Esophagus squamous epithelium (tissue), 5 donors: ENCODE measurements around the gene RNF34. TPM values are rescaled to one million over a fixed set of nuclear protein-coding genes. Genes with fewer than 3 reads are reported as not detected.

Experiments used
- DNase-seq: peaks from one replicate; lab custom pipeline; 2025; lab: John Stamatoyannopoulos, UW
- H3K27ac ChIP-seq, 4 donors: fragments of 200-600 bp; sonication (generic); one replicate each; pipeline ENCODE4 v1.5.1; 2016 to 2019; ENCODE audit warnings: mild to moderate bottlenecking in 1 of 4
- H3K27me3 ChIP-seq, 4 donors: fragments of 200-600 bp; sonication (generic); 1 replicate in 3 of 4; 2 replicates in 1 of 4; pipeline versions ENCODE4 v1.5.1 to v1.6.0; 2017 to 2021; ENCODE audit warnings: antibody characterized with exemption in 1 of 4
- H3K36me3 ChIP-seq, 3 donors: fragments of 200-600 bp; sonication (generic); one replicate each; pipeline ENCODE4 v1.5.1; 2016 to 2019
- H3K4me1 ChIP-seq, 3 donors: fragments of 200-600 bp; sonication (generic); one replicate each; pipeline ENCODE4 v1.5.1; 2017 to 2019
- H3K4me3 ChIP-seq, 4 donors: fragments of 200-600 bp; sonication (generic); 1 replicate in 3 of 4; 2 replicates in 1 of 4; pipeline ENCODE4 v1.5.1; 2016 to 2019; ENCODE audit warnings: mild to moderate bottlenecking in 2 of 4, moderate library complexity in 1 of 4
- H3K9me3 ChIP-seq, 3 donors: fragments of 200-600 bp; sonication (generic); one replicate each; pipeline ENCODE4 v1.5.1; 2016 to 2019
- POLR2A ChIP-seq, 4 donors: fragments of 450-650 bp; IDR thresholded peaks; one replicate each; pipeline ENCODE4 v1.6.1; 2017; ENCODE audit warnings: antibody characterized with exemption in 4 of 4, mild to moderate bottlenecking in 4 of 4, moderate library complexity in 3 of 4
- WGBS, 2 donors: methylation state at CpG; one replicate each; pipeline ENCODE4 v1.1.5; 2018; 5-methylcytosine and 5-hydroxymethylcytosine counted together
- intact Hi-C: fragments of 100-400 bp; cut with DNase I; formaldehyde crosslinking; loops from one replicate; pipeline ENCODE4 v1.15.0; 2022
- total RNA-seq, 4 donors: library from RNA; depleted of rRNA; stranded (reverse); fragments of >200 nt; gene quantifications; one replicate each; pipeline ENCODE4 v1.1.0, GENCODE V29; 2016
- TF ChIP-seq, protein P1 (sequence below), 6 experiments: fragments of 450-650 bp in 4 of 6; fragments of 200-600 bp in 2 of 6; sonication (generic) in 2 of 6; IDR thresholded peaks; one replicate each; pipeline ENCODE4 v1.5.1; 2016 to 2019; ENCODE audit warnings: antibody characterized with exemption in 6 of 6, mild to moderate bottlenecking in 4 of 6, moderate library complexity in 4 of 6
- donor health status: DM: yes; HTN: yes; CAD: no.

The RNF34 gene
- total RNA-seq, 4 donors from 2014 or later = 16.4 to 39.3 (median 31.3) TPM

DNA sequence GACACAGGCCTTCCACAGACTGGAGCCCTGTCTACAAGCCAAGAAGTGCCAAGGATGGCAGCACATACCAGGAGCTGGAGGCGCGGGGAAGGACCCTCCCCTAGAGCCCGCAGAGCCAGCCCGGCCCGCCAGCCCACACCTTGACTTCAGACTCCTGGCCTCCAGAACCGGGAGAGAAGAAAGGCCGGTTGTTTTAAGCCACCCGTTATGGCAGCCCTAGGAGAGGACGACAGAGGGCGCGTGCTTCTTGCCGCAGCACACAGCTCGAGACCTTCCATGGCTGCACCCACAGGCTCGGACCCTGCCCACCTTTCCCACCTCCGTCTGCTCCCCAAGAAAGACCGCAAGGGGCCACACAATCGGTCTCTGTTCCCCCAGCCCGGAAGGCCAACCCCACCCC lies 53.7 kb downstream of the RNF34 start:
- Histone ChIP-seq H3K27me3 (no peaks in the 10 kb centered on the region), H3K4me3 (no peak overlapping the region), H3K9me3 (no peaks in the 10 kb centered on the region), H3K27ac (no peak overlapping the region), H3K36me3 (peaks cover 0 to 34% (median 3%) of the 10 kb centered on the region in 3 donors), H3K4me1 (peaks cover 13 to 50% (median 20%) of the 10 kb centered on the region in 3 donors)
- intact Hi-C loops = no loop called here
- 87 to 89% methylated on average over 16 to 17 of the region's 18 CpGs for WGBS, 2 donors
- no peak for DNase-seq
- TF ChIP-seq, protein P1, sequence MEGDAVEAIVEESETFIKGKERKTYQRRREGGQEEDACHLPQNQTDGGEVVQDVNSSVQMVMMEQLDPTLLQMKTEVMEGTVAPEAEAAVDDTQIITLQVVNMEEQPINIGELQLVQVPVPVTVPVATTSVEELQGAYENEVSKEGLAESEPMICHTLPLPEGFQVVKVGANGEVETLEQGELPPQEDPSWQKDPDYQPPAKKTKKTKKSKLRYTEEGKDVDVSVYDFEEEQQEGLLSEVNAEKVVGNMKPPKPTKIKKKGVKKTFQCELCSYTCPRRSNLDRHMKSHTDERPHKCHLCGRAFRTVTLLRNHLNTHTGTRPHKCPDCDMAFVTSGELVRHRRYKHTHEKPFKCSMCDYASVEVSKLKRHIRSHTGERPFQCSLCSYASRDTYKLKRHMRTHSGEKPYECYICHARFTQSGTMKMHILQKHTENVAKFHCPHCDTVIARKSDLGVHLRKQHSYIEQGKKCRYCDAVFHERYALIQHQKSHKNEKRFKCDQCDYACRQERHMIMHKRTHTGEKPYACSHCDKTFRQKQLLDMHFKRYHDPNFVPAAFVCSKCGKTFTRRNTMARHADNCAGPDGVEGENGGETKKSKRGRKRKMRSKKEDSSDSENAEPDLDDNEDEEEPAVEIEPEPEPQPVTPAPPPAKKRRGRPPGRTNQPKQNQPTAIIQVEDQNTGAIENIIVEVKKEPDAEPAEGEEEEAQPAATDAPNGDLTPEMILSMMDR (IDR thresholded peaks at IDR 0.05) = no peak
- no peak for TF ChIP-seq POLR2A (IDR thresholded peaks at IDR 0.05)

DNA sequence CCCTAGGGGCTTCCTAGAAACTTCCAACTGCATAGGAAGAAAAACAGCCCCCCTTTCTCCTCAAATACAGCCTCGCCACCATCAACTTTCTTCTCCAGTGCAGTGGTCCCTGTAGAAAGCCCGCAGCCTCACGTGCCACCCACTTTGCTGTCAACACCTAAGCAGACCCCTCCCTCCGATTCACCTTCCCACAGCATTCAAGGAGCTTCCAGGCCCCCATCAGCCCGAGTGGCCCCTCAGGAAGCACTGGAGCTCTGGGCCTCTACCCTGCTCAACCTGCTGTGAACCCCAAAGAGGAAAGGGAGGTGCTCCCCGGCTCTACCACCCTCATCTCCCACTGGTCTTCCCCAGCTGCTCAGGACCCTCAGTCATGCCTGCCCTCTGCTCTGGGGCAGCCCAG lies 55.0 kb downstream of the RNF34 start:
- peaks cover 13 to 50% (median 20%) of the 10 kb centered on the region in 3 donors for H3K4me1 ChIP-seq
- no peaks in the 10 kb centered on the region for H3K27me3 ChIP-seq
- no peak overlapping the region for H3K27ac ChIP-seq
- H3K4me3 ChIP-seq = no peak overlapping the region
- intact Hi-C loops = no loop called here
- WGBS, 2 donors = 83 to 89% methylated on average over 3 to 5 of the region's 6 CpGs
- no peak for DNase-seq
- TF ChIP-seq, protein P1 (IDR thresholded peaks at IDR 0.05) = no peak
- no peak for TF ChIP-seq POLR2A (IDR thresholded peaks at IDR 0.05)
- H3K9me3 ChIP-seq = no peaks in the 10 kb centered on the region
- H3K36me3 ChIP-seq = peaks cover 0 to 22% (median 0%) of the 10 kb centered on the region in 3 donors

DNA sequence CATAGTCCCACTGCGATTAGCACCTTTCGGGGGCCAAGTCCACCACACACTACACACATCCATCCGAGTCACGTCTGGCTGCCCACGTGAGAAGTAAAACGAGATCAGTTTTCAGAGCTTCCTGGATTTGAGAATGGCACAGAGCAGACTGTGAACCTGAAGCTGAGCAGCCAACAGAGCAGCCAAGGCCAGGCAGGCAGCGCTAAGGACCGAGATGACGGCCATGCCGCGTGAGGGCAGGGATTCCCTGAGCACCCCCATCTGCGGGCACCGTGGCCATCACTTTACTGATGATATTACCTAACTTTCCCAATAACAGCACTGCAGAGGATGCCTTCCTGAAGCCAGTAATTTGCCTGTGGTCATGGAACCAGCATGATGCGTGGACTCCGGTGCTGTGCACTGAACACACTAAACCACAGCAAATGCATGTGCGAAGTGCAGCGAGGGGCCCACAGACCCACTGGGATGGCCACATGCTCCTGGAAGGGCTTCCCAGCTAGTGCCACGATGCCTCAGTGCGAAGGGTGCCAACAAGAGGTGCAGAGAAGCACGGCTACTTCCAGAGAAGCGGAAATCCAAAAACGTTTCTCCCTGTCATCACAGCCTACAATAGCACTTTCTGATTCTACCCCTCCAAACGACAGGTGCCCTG lies 56.0 kb downstream of the RNF34 start:
- 86% methylated on average over 11 to 20 of the region's 23 CpGs for WGBS, 2 donors
- Histone ChIP-seq H3K4me3 (no peak overlapping the region), H3K27me3 (no peaks in the 10 kb centered on the region), H3K36me3 (peaks cover 0 to 15% (median 0%) of the 10 kb centered on the region in 3 donors), H3K27ac (no peak overlapping the region), H3K4me1 (peaks cover 13 to 47% (median 20%) of the 10 kb centered on the region in 3 donors), H3K9me3 (no peaks in the 10 kb centered on the region)
- DNase-seq = no peak
- TF ChIP-seq POLR2A (IDR thresholded peaks at IDR 0.05) = no peak
- TF ChIP-seq, protein P1 (IDR thresholded peaks at IDR 0.05) = no peak
- intact Hi-C loops = no loop called here

DNA sequence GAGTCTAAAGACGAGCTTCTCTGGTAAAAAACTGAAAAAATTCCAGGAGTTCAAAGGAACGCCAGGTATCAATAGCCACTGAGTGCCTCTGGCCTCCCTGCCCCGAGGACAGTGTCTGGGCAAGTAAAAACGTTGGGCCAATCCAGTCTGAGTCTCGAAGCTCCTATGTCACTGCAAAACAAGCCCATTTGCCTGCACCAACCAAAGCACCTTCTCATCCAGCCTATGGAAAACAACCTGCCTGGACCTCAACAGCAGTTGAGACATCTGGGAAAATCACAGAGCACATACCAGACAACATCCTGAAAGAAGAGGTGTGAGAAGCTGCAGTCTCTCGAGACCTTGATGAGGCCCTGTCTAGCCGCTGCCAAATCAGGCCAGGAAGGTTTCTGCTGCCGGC lies 56.6 kb downstream of the RNF34 start:
- WGBS, 2 donors = 70 to 76% methylated on average over 5 to 7 of the region's 8 CpGs
- no peaks in the 10 kb centered on the region for H3K9me3 ChIP-seq
- no peak for DNase-seq
- intact Hi-C loops = no loop called here
- H3K4me3 ChIP-seq = no peak overlapping the region
- H3K36me3 ChIP-seq = peaks cover 0 to 9% (median 0%) of the 10 kb centered on the region in 3 donors
- no peak for TF ChIP-seq POLR2A (IDR thresholded peaks at IDR 0.05)
- TF ChIP-seq, protein P1 (IDR thresholded peaks at IDR 0.05) = no peak
- H3K4me1 ChIP-seq = peaks cover 10 to 40% (median 18%) of the 10 kb centered on the region in 3 donors
- no peak overlapping the region for H3K27ac ChIP-seq
- no peaks in the 10 kb centered on the region for H3K27me3 ChIP-seq

DNA sequence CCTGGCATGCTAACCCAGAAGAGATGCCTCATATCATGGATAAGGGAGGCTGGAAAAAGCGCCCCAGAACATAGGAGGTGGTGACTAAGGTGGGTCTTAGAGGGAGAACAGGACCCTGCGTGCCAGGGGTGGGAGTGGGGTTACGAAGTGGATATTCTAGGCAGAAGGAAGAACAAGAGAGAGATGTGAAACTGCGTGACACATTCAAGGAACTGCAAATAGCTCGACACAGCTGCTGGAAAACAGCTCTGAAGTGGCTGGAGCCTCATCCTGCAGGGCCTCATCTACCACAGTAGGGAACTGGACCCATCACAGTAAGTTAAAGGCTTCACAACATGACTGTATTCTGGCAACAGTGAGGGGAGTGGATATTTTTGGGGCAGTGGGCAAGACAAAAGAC lies 61.1 kb downstream of the RNF34 start:
- intact Hi-C loops = no loop called here
- H3K9me3 ChIP-seq = no peaks in the 10 kb centered on the region
- H3K27me3 ChIP-seq = no peaks in the 10 kb centered on the region
- no peak overlapping the region for H3K4me3 ChIP-seq
- H3K36me3 ChIP-seq = no peaks in the 10 kb centered on the region
- H3K4me1 ChIP-seq = peaks cover 0 to 27% (median 8%) of the 10 kb centered on the region in 3 donors
- peak overlapping the region in 1 of 4 donors; percentile 3 for H3K27ac ChIP-seq
- no peak for DNase-seq
- WGBS, 2 donors = 81 to 86% methylated on average over 5 of the region's 5 CpGs
- TF ChIP-seq, protein P1 (IDR thresholded peaks at IDR 0.05) = no peak
- TF ChIP-seq POLR2A (IDR thresholded peaks at IDR 0.05) = no peak
